Suprapubic skin (tissue), 4 donors: Measurements from ENCODE around the gene CALN1. TPM values are rescaled to one million over a fixed set of nuclear protein-coding genes. Genes with fewer than 3 reads are reported as not detected.
"Not testable (repeated sequence)": the region's sequence is repeated elsewhere in the genome, so short reads cannot be mapped to it uniquely, and the experiment has no call there.

ENCODE experiments used
- DNase-seq, 2 donors: peaks; one replicate each; pipeline ENCODE4 v3.0.0-alpha.2; 2019; ENCODE audit warnings: low spot score in 2 of 2
- H3K27ac ChIP-seq: fragments of 200-600 bp; sonication (generic); one replicate; pipeline ENCODE4 v1.5.1; 2019
- H3K27me3 ChIP-seq: fragments of 200-600 bp; sonication (generic); one replicate; pipeline ENCODE4 v1.5.1; 2019
- H3K36me3 ChIP-seq: fragments of 200-600 bp; sonication (generic); one replicate; pipeline ENCODE4 v1.5.1; 2019
- H3K4me1 ChIP-seq: fragments of 200-600 bp; sonication (generic); one replicate; pipeline ENCODE4 v1.5.1; 2019
- H3K4me3 ChIP-seq: fragments of 200-600 bp; sonication (generic); one replicate; pipeline ENCODE4 v1.5.1; 2019; ENCODE audit warnings: mild to moderate bottlenecking
- H3K9me3 ChIP-seq: fragments of 200-600 bp; sonication (generic); one replicate; pipeline ENCODE4 v1.5.1; 2019
- CTCF ChIP-seq, 2 donors: fragments of 200-600 bp in 1 of 2; fragments of 450-650 bp in 1 of 2; sonication (generic) in 1 of 2; IDR thresholded peaks; one replicate each; pipeline ENCODE4 v1.5.1; 2016 to 2019; ENCODE audit warnings: antibody characterized with exemption in 2 of 2, mild to moderate bottlenecking in 1 of 2, moderate library complexity in 1 of 2
- EP300 ChIP-seq: sonication (generic); formaldehyde crosslinking; IDR thresholded peaks from one replicate; pipeline ENCODE4 v1.6.1; 2017; ENCODE audit warnings: antibody characterized with exemption
- POLR2A ChIP-seq, 2 donors: fragments of 450-650 bp; IDR thresholded peaks; one replicate each; pipeline ENCODE4 v1.6.1; 2017; ENCODE audit warnings: antibody characterized with exemption in 2 of 2, mild to moderate bottlenecking in 2 of 2, moderate library complexity in 2 of 2
- POLR2AphosphoS5 ChIP-seq, 3 donors: sonication (generic); formaldehyde crosslinking; IDR thresholded peaks; one replicate each; pipeline ENCODE4 v1.6.1; 2017; ENCODE audit warnings: antibody characterized with exemption in 3 of 3
- WGBS: methylation state at CpG from one replicate; pipeline ENCODE4 v1.1.5; 2018; 5-methylcytosine and 5-hydroxymethylcytosine counted together
- total RNA-seq, 4 donors: library from RNA; depleted of rRNA; stranded (reverse); fragments of >200 nt; gene quantifications; one replicate each; pipeline ENCODE4 v1.1.0, GENCODE V29; 2016

Gene CALN1
- total RNA-seq, 4 donors from 2014 or later, result 0.91 to 10.0 (median 3.9) TPM

DNA sequence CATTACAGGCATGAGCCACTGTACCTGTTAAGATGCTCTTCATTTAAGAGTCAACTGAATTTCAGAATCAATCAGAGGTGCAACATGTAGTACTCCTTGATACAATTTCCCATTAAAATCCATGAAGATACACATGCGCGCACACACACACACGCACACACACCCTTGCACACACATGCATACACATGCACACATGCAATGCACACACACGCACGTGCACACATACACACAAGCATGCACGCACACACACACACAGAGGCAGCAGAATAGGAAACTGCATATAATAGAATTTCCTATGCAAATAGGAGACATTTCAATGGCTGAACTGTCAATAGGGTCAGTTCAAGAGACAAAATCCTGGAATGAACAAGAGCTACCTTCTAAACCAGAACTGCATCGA, 192.6 kb downstream of the CALN1 start:
- no peak for DNase-seq
- no peaks in the 10 kb centered on the region for H3K4me1 ChIP-seq
- no peak overlapping the region for H3K4me3 ChIP-seq
- H3K9me3 ChIP-seq, result no peaks in the 10 kb centered on the region
- H3K27me3 ChIP-seq, result no peaks in the 10 kb centered on the region
- H3K27ac ChIP-seq, result no peak overlapping the region
- H3K36me3 ChIP-seq, result no peaks in the 10 kb centered on the region
- TF ChIP-seq EP300 (no peak), POLR2A (IDR thresholded peaks at IDR 0.05) (no peak), POLR2AphosphoS5 (IDR thresholded peaks at IDR 0.05) (no peak), CTCF (IDR thresholded peaks at IDR 0.05) (no peak)
- WGBS, result 93% methylated on average over 7 of the region's 7 CpGs

DNA sequence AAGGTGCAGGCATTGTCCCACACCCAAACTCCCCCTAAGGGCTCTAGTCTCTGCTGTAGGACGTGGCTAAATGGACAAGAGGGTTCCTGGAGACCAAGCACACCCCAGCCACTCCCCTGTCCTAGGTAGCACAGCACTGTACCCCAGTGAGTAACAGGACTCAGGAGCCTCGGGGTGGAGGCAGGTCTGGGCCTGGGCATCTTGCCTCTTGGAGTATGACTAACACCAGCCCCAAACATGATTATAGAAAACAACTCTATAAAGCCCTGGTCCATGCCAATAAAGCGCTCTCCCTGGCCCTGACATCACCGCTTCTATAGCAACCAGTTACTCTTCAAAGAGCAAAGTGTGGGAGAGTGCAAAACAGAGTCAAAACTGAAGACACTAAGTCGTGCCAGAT, 195.0 kb downstream of the CALN1 start:
- Histone ChIP-seq H3K4me3 (no peak overlapping the region), H3K4me1 (no peaks in the 10 kb centered on the region), H3K27ac (no peak overlapping the region), H3K9me3 (no peaks in the 10 kb centered on the region), H3K27me3 (no peaks in the 10 kb centered on the region), H3K36me3 (no peaks in the 10 kb centered on the region)
- TF ChIP-seq CTCF (IDR thresholded peaks at IDR 0.05) (no peak), POLR2AphosphoS5 (IDR thresholded peaks at IDR 0.05) (no peak), EP300 (no peak), POLR2A (IDR thresholded peaks at IDR 0.05) (no peak)
- DNase-seq, result no peak
- WGBS, result 41% methylated on average over 4 of the region's 5 CpGs

- Histone ChIP-seq H3K4me3 (no peak overlapping the region), H3K27me3 (no peaks in the 10 kb centered on the region), H3K36me3 (no peaks in the 10 kb centered on the region), H3K27ac (no peak overlapping the region), H3K9me3 (no peaks in the 10 kb centered on the region), H3K4me1 (no peaks in the 10 kb centered on the region)
- TF ChIP-seq POLR2AphosphoS5 (IDR thresholded peaks at IDR 0.05) (no peak), CTCF (IDR thresholded peaks at IDR 0.05) (no peak), EP300 (no peak), POLR2A (IDR thresholded peaks at IDR 0.05) (no peak)
- DNase-seq, result no peak
- 83% methylated on average over 4 of the region's 5 CpGs for WGBS
Observed at GRCh38 chr7:72213769-72214168, 198.4 kb downstream of the CALN1 start.

- no peak for TF ChIP-seq POLR2A (IDR thresholded peaks at IDR 0.05)
- no peak for TF ChIP-seq CTCF (IDR thresholded peaks at IDR 0.05)
- WGBS, result 82% methylated on average over 7 of the region's 7 CpGs
- H3K9me3 ChIP-seq, result no peaks in the 10 kb centered on the region
- H3K4me3 ChIP-seq, result no peak overlapping the region
- no peaks in the 10 kb centered on the region for H3K4me1 ChIP-seq
- no peak for DNase-seq
- no peaks in the 10 kb centered on the region for H3K36me3 ChIP-seq
- H3K27ac ChIP-seq, result no peak overlapping the region
- no peaks in the 10 kb centered on the region for H3K27me3 ChIP-seq
Observed at GRCh38 chr7:72213081-72213480, 199.1 kb downstream of the CALN1 start.

- no peak overlapping the region for H3K27ac ChIP-seq
- H3K9me3 ChIP-seq, result no peaks in the 10 kb centered on the region
- H3K4me1 ChIP-seq, result no peaks in the 10 kb centered on the region
- H3K36me3 ChIP-seq, result no peaks in the 10 kb centered on the region
- no peaks in the 10 kb centered on the region for H3K27me3 ChIP-seq
- DNase-seq, result no peak
- no peak for TF ChIP-seq CTCF (IDR thresholded peaks at IDR 0.05)
- TF ChIP-seq POLR2AphosphoS5 (IDR thresholded peaks at IDR 0.05), result no peak
- no peak for TF ChIP-seq POLR2A (IDR thresholded peaks at IDR 0.05)
- no peak for TF ChIP-seq EP300
- H3K4me3 ChIP-seq, result no peak overlapping the region
- WGBS, result 92% methylated on average over 3 of the region's 3 CpGs
Observed at GRCh38 chr7:72211175-72211574, 201.0 kb downstream of the CALN1 start.

GRCh38 chr7:72209006-72209405, 203.1 kb downstream of the CALN1 start:
- H3K27ac ChIP-seq, DNase-seq, H3K27me3 ChIP-seq, H3K36me3 ChIP-seq, H3K9me3 ChIP-seq, H3K4me1 ChIP-seq, H3K4me3 ChIP-seq: not testable (repeated sequence)
